Amygdala (tissue), 56 donors: ENCODE measurements around the gene APBA2.

Source experiments
- DNase-seq, 56 donors: peaks; one replicate each; lab custom pipeline; 2025; lab: John Stamatoyannopoulos, UW

Gene APBA2

DNA sequence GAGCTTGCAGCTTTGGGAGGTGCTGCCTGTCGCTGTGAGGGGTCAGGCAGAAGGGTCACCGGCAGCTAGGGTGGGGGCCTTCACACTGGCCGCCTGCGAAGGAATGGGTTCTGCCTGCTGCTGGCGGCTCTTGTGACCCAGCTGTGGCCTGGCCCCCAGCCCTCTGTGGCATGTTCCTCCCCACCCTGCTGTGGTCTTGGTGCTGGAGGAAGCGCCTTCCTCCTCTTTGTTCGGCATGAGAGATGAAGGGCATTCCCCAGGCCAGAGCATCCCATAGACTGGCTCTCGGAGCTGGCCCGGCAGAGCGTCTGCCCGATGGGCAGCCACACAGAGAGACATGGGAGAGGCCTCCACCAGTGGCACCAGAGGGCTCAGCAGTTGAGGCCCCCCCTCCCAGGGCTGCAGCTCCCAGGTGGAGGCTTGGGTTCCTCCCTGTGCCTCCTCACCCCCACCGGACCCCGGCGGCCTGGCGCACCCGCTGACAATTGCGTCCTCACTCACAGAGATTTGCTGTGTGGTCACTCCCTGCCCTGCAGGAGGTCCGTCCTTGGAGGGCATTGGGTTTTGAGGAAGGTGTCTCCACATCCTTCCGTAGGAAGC, 221.6 kb downstream of the APBA2 start:
- no peak for DNase-seq

- no peak for DNase-seq
Observed at GRCh38 chr15:29107971-29108645, 222.3 kb downstream of the APBA2 start.

DNA sequence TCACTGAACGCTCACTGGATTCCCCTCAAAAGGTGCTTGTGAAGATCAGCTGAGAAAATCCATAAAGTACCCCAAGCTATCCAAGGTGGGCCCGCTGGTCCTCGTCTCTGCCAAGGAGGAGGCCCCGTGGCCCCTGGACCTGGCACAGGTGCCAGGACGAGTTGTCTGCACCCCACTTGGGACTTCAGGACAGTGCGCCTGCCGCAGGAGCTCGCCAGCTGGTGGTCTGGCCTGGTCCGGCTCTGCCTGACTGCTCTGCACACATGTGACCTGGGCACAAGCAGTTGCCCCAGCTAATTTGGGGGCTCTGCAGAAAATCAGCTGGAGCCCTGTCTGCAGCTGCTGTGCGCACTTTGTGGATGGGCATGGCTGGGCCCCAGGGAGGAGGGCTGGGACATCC, 224.0 kb downstream of the APBA2 start:
- DNase-seq, result no peak

GRCh38 chr15:29110176-29110575, 224.4 kb downstream of the APBA2 start:
- no peak for DNase-seq

- DNase-seq, result no peak
Observed at GRCh38 chr15:29110733-29111132, 225.0 kb downstream of the APBA2 start.

- DNase-seq, result no peak
Observed at GRCh38 chr15:29111705-29112281, 226.0 kb downstream of the APBA2 start.

GRCh38 chr15:29113336-29114220, 227.8 kb downstream of the APBA2 start:
- no peak for DNase-seq

DNA sequence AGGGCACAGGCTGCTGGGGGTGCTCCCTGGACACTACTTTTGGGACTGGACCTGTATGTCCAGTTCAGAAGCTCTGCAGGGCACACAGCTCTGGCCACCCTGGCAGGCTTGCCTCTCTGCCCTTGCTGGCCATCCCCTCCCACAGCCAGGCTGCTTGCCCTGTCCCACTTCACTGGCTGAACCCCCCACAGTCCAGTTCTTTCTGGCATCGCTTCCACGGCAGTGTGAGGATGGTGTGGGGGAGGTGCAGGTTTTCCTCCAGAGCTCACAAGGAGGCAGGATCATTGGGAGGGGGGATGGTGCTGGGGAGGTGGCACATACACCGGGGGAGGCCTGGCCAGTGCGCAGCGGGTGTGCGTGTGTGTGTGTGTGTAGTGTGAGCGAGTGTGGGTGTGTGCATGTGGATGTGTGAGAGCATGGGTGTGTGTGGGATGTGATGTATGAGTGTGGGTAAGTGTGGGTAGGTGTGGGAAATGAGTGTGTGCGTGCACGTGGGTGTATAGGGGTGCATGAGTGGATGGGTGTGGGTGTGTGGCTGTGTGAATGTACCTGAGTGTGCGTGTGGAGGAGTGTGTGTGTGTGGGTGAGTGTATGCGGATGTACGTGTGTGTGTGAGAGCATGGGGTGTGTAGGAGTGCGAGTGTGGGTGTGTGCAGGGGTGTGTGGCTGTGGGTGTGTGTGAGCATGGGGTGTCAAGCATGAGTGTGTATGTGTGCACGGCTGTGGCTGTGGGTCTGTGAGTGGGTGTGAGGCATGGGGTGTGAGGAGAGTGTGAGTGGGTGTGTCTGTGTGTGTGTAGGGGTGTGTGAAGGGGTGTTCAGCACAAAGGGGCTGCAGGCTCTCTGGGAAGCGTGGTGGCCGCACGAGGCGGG, 228.7 kb downstream of the APBA2 start:
- DNase-seq, result peak in 12 of 56 donors; percentile 10 to 57 (median 32)

DNA sequence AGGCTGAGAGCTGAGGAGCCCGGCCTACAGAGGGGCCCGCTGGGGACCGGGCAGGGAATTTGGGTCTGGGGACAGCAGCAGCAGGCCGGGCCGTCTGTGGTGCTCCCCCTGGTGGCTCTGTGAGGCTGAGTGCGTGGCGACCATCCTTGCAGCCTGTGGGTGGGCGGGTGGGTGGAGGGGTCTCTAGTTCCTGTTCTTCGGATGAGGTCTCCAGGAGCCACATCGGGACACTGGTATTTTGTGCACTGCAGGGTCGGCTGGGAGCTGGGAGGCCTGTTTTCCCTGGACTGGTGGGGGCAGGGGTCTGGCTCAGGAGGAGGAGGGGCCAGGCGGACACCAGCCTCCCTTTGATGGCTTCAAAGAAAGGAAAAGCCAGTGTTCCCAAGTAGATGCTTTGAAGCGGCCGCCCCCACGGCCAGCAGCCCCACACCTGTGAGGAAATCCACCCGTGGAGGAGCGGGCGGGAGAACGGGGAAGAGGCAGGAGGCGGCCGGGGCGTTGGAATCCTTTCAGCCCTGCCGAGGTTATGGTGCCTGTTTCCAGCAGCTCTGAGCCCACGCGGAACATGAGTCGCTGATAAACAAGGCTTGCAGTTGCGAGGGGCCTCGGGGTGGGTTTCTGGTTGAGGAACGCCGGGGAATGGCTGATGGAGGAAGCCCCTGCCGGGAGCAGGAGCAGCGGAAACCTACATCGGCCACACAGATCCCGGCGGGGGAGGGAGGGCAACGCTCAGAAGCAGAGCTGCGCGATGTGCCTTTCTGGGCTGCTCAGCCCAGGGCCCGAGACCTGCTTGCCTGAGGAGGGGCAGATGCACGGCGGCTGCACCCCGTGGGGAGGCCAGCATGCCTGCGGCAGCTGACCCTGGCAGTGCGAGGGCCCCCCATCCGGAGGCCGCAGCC, 229.6 kb downstream of the APBA2 start:
- peak in 9 of 56 donors; percentile 7 to 56 (median 33) for DNase-seq

GRCh38 chr15:29116970-29117700, 231.4 kb downstream of the APBA2 start:
- DNase-seq, result no peak

GRCh38 chr15:29117778-29118177, 232.0 kb downstream of the APBA2 start:
- no peak for DNase-seq

- DNase-seq, result no peak
Observed at GRCh38 chr15:29119847-29120246, 234.1 kb downstream of the APBA2 start.

GRCh38 chr15:29120593-29121368, 235.0 kb downstream of the APBA2 start:
- DNase-seq, result no peak

GRCh38 chr15:29121369-29121656, 235.5 kb downstream of the APBA2 start:
- DNase-seq, result no peak

DNA sequence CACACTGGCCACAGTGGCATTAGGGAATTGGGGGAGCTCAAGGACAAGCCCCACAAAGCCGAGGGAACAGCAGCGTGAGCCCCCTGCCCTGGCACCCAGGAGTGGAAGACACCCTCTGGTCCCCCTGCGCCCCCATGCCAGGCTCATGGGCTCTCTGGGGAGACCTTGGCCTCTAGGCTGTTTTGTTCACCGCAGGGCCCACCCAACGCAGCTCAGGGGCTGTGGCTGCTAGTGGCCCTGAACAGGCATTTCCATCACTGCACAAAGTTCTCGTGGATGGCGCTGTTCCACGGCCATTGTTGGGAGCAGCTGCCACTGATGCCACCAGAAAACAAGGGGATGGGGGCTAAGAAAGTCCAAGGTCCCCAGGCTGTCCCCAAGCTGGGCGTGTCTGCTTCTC, 236.1 kb downstream of the APBA2 start:
- DNase-seq, result no peak

GRCh38 chr15:29122506-29122905, 236.7 kb downstream of the APBA2 start:
- no peak for DNase-seq

DNA sequence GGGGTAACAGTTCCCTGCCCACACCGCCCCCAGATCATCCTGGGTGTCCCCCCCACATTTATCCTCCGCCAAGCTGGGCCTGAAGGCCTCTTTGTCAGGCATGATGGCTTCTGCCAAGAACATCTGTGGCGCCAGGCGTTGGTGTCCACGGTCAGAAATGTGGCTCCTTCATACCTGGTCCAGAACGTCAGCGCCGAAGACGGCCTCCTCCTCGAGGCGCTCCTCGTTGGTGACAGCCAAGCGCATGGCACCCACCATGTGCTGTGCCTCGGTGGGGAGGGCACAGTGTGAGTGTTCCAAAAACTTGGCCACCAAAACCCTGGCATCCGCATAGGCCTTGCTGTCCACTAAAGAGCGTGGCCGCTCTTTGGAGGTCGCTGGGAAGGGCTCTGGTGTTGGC, 237.4 kb downstream of the APBA2 start:
- no peak for DNase-seq

GRCh38 chr15:29123991-29124390, 238.2 kb downstream of the APBA2 start:
- no peak for DNase-seq
